SK-N-SH (cell line): ENCODE data around the gene MRGPRE. TPM values are rescaled to one million over a fixed set of nuclear protein-coding genes. Genes with fewer than 3 reads are reported as not detected.

Experiments used
- CTCF ChIA-PET: fragments of 300-600, 350-600 bp; formaldehyde crosslinking; extraction: SDS; loops from one replicate; lab custom pipeline; 2021; lab: Yijun Ruan, JAX
- POLR2A ChIA-PET: fragments of 350-600 bp; sonication (Branson Sonifier 250); formaldehyde crosslinking; extraction: SDS; loops from one replicate; lab custom pipeline; 2020; ENCODE audit warnings: antibody characterized with exemption, inconsistent platforms; lab: Yijun Ruan, JAX
- DNase-seq: peaks from one replicate; pipeline ENCODE4 v3.0.0; 2012
- H2AFZ ChIP-seq: fragments of 200-600 bp; sonication (generic); 2 replicates; pipeline ENCODE4 v1.8.1; 2016; ENCODE audit warnings: antibody characterized with exemption, mild to moderate bottlenecking, low read depth
- H3F3A ChIP-seq: fragments of 200-600 bp; sonication (generic); replicated peaks from 2 replicates; pipeline ENCODE3; 2016; ENCODE audit warnings: antibody characterized with exemption, mild to moderate bottlenecking; ENCODE audit not compliant: insufficient read depth
- H3K27ac ChIP-seq, 2 experiments: fragments of 200-500 bp in 1 of 2; fragments of 200-600 bp in 1 of 2; sonication (Bioruptor generic) in 1 of 2; sonication (generic), shearing (Covaris generic) in 1 of 2; 2 replicates each; pipeline versions ENCODE4 v1.5.1 to v1.6.1; 2014 to 2016; ENCODE audit warnings: low read depth in 2 of 2, inconsistent platforms in 1 of 2, low read length in 1 of 2, mild to moderate bottlenecking in 1 of 2, mixed read lengths in 1 of 2
- H3K27me3 ChIP-seq: fragments of 200-600 bp; sonication (generic), shearing (Covaris generic); 2 replicates; pipeline ENCODE4 v1.6.1; 2016; ENCODE audit warnings: mixed run types; ENCODE audit not compliant: insufficient read depth
- H3K36me3 ChIP-seq, 2 experiments: fragments of 200-500 bp in 1 of 2; fragments of 200-600 bp in 1 of 2; sonication (Bioruptor generic) in 1 of 2; sonication (generic) in 1 of 2; replicated peaks in 1 of 2; 2 replicates each; pipeline versions ENCODE3 to v1.5.1; 2014 to 2016; ENCODE audit warnings: low read length in 1 of 2, mild to moderate bottlenecking in 1 of 2; ENCODE audit not compliant: insufficient read depth in 2 of 2, control insufficient read depth in 1 of 2
- H3K4me1 ChIP-seq, 2 experiments: fragments of 200-500 bp in 1 of 2; fragments of 200-600 bp in 1 of 2; sonication (Bioruptor generic) in 1 of 2; sonication (generic), shearing (Covaris generic) in 1 of 2; 2 replicates each; pipeline versions ENCODE4 v1.5.1 to v1.6.1; 2014 to 2016; ENCODE audit warnings: low read depth in 1 of 2, low read length in 1 of 2, mixed run types in 1 of 2; ENCODE audit not compliant: insufficient read depth in 2 of 2, control insufficient read depth in 1 of 2
- H3K4me2 ChIP-seq: fragments of 200-600 bp; sonication (generic), shearing (Covaris generic); 2 replicates; pipeline ENCODE4 v1.6.1; 2017; ENCODE audit warnings: mixed run types
- H3K4me3 ChIP-seq, 2 experiments: fragments of 200-500 bp in 1 of 2; fragments of 200-600 bp in 1 of 2; sonication (Bioruptor generic) in 1 of 2; sonication (generic), shearing (Covaris generic) in 1 of 2; 2 replicates each; pipeline versions ENCODE4 v1.5.1 to v1.8.1; 2014 to 2016; ENCODE audit warnings: low read depth in 2 of 2, inconsistent platforms in 1 of 2, low read length in 1 of 2, mild to moderate bottlenecking in 1 of 2, mixed read lengths in 1 of 2, moderate library complexity in 1 of 2
- H3K79me2 ChIP-seq: fragments of 200-600 bp; sonication (generic); 2 replicates; pipeline ENCODE4 v1.8.1; 2017; ENCODE audit warnings: mild to moderate bottlenecking; ENCODE audit not compliant: insufficient read depth
- H3K9ac ChIP-seq: fragments of 200-600 bp; sonication (generic); 2 replicates; pipeline ENCODE4 v1.6.1; 2017; ENCODE audit warnings: mixed run types
- H3K9me2 ChIP-seq: fragments of 200-600 bp; sonication (generic); 2 replicates; pipeline ENCODE4 v1.6.1; 2017; ENCODE audit warnings: mixed run types
- H3K9me3 ChIP-seq: fragments of 200-600 bp; sonication (generic); 2 replicates; pipeline ENCODE4 v1.6.1; 2017; ENCODE audit warnings: mixed run types, mild to moderate bottlenecking, moderate library complexity
- H4K20me1 ChIP-seq: fragments of 200-600 bp; sonication (generic); 2 replicates; pipeline ENCODE4 v1.6.1; 2017; ENCODE audit warnings: mild to moderate bottlenecking, mixed run types; ENCODE audit not compliant: insufficient read depth
- ELF1 ChIP-seq: IDR thresholded peaks from 2 replicates; pipeline ENCODE4 v1.4.0; 2012
- EP300 ChIP-seq, 2 experiments: IDR thresholded peaks; 2 replicates each; pipeline versions ENCODE4 v1.4.0 to v1.6.1; 2012; ENCODE audit warnings: borderline replicate concordance in 1 of 2, low read depth in 1 of 2, low read length in 1 of 2
- EZH2phosphoT487 ChIP-seq: fragments of 200-600 bp; sonication (generic); IDR thresholded peaks from 2 replicates; pipeline ENCODE4 v1.6.1; 2017; ENCODE audit warnings: low read depth, mixed run types, mild to moderate bottlenecking, antibody characterized with exemption, moderate library complexity, borderline replicate concordance
- FOXJ3 ChIP-seq: sonication (generic); formaldehyde crosslinking; IDR thresholded peaks from 2 replicates; pipeline ENCODE4 v1.5.1; 2020; ENCODE audit warnings: mild to moderate bottlenecking, missing genetic modification reagents
- FOXM1 ChIP-seq: IDR thresholded peaks from 2 replicates; pipeline ENCODE4 v1.4.0; 2012; ENCODE audit warnings: low read depth, mild to moderate bottlenecking
- GABPA ChIP-seq: IDR thresholded peaks from 2 replicates; pipeline ENCODE4 v1.4.0; 2012; ENCODE audit warnings: low read depth, mild to moderate bottlenecking
- GATA2 ChIP-seq: sonication (generic); formaldehyde crosslinking; IDR thresholded peaks from 2 replicates; pipeline ENCODE4 v1.5.0; 2020; ENCODE audit warnings: mild to moderate bottlenecking, missing genetic modification reagents
- IRF3 ChIP-seq: fragments of 150-350 bp; IDR thresholded peaks from 2 replicates; pipeline ENCODE4 v1.6.1; 2016; ENCODE audit warnings: mild to moderate bottlenecking, low read depth, low read length
- NFIC ChIP-seq: IDR thresholded peaks from 2 replicates; pipeline ENCODE4 v1.4.0; 2012; ENCODE audit warnings: borderline replicate concordance
- POLR2AphosphoS5 ChIP-seq: IDR thresholded peaks from 2 replicates; pipeline ENCODE4 v1.6.1; 2012; ENCODE audit warnings: low read depth, low read length
- RAD21 ChIP-seq: IDR thresholded peaks from 2 replicates; pipeline ENCODE4 v1.6.1; 2012; ENCODE audit warnings: mild to moderate bottlenecking, low read length
- RCOR1 ChIP-seq: fragments of 150-350 bp; IDR thresholded peaks from 2 replicates; pipeline ENCODE4 v1.6.1; 2017; ENCODE audit warnings: antibody characterized with exemption, low read length
- RXRA ChIP-seq: IDR thresholded peaks from 2 replicates; pipeline ENCODE4 v1.4.0; 2012; ENCODE audit warnings: low read depth, mild to moderate bottlenecking, borderline replicate concordance
- SIN3A ChIP-seq: IDR thresholded peaks from 2 replicates; pipeline ENCODE4 v1.6.1; 2012; ENCODE audit warnings: low read depth, mild to moderate bottlenecking, low read length, moderate library complexity, borderline replicate concordance
- SMC3 ChIP-seq: IDR thresholded peaks from 2 replicates; pipeline ENCODE4 v1.6.1; 2012; ENCODE audit warnings: low read depth, low read length, improper control_type of control experiment
- YY1 ChIP-seq: IDR thresholded peaks from 2 replicates; pipeline ENCODE4 v1.4.0; 2012; ENCODE audit warnings: low read depth, mild to moderate bottlenecking
- WGBS: methylation state at CpG from one replicate; pipeline ENCODE4 v1.1.6; 2017; ENCODE audit warnings: low lambda C conversion rate; 5-methylcytosine and 5-hydroxymethylcytosine counted together
- polyA plus RNA-seq, 3 experiments: library from polyadenylated mRNA; depleted of rRNA; stranded (reverse); fragments of >200 nt; gene quantifications; 2 replicates each; pipeline ENCODE4 v1.2.3, GENCODE V29; 2012
- TF ChIP-seq, protein P1 (sequence below): IDR thresholded peaks from 2 replicates; pipeline ENCODE4 v1.4.0; 2012; ENCODE audit warnings: low read depth, borderline replicate concordance
- TF ChIP-seq, protein P2 (sequence below): IDR thresholded peaks from 2 replicates; pipeline ENCODE4 v1.6.1; 2012; ENCODE audit warnings: mild to moderate bottlenecking, low read depth, low read length, moderate library complexity
- TF ChIP-seq, protein P3 (sequence below): IDR thresholded peaks from 2 replicates; pipeline ENCODE4; 2012

MRGPRE gene
- polyA plus RNA-seq, 1 of the 3 experiments (the other 2 are of a cell fraction) = not detected

GRCh38 chr11:3232956-3233355, 739 bp upstream of the MRGPRE start:
- Histone ChIP-seq H3K4me2 (no peak overlapping the region), H3K9me2 (no peaks in the 10 kb centered on the region), H3F3A (no peaks in the 10 kb centered on the region), H3K36me3 (no peaks in the 10 kb centered on the region), H3K4me3 (no peak overlapping the region), H3K79me2 (no peaks in the 10 kb centered on the region), H3K27me3 (no peaks in the 10 kb centered on the region), H3K4me1 (peaks cover 0 to 14% of the 10 kb centered on the region in 2 experiments; a peak in 1 of 4 replicates), H3K9me3 (no peaks in the 10 kb centered on the region)
- ChIA-PET POLR2A (no interaction called here), CTCF (no interaction called here)
- DNase-seq = no peak
- TF ChIP-seq RXRA (no peak), EP300 (IDR thresholded peaks at IDR 0.05; ENCODE audit: borderline replicate concordance in 1 of 2, low read depth in 1 of 2, low read length in 1 of 2) (no peak), ELF1 (no peak), IRF3 (no peak), SMC3 (no peak), YY1 (no peak), NFIC (no peak), SIN3A (no peak)
- TF ChIP-seq, protein P1, sequence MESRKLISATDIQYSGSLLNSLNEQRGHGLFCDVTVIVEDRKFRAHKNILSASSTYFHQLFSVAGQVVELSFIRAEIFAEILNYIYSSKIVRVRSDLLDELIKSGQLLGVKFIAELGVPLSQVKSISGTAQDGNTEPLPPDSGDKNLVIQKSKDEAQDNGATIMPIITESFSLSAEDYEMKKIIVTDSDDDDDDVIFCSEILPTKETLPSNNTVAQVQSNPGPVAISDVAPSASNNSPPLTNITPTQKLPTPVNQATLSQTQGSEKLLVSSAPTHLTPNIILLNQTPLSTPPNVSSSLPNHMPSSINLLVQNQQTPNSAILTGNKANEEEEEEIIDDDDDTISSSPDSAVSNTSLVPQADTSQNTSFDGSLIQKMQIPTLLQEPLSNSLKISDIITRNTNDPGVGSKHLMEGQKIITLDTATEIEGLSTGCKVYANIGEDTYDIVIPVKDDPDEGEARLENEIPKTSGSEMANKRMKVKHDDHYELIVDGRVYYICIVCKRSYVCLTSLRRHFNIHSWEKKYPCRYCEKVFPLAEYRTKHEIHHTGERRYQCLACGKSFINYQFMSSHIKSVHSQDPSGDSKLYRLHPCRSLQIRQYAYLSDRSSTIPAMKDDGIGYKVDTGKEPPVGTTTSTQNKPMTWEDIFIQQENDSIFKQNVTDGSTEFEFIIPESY = no peak
- TF ChIP-seq, all 33 proteins: peak for 0
- Histone ChIP-seq H3K27ac (no peak overlapping the region), H2AFZ (no peak overlapping the region), H3K9ac (no peak overlapping the region), H4K20me1 (no peaks in the 10 kb centered on the region)
- 79% methylated on average over 9 of the region's 21 CpGs for WGBS

- Histone ChIP-seq H3F3A (no peaks in the 10 kb centered on the region), H3K79me2 (no peaks in the 10 kb centered on the region), H3K4me1 (peaks cover 0 to 14% of the 10 kb centered on the region in 2 experiments; a peak in 1 of 4 replicates), H3K27ac (no peak overlapping the region), H3K9ac (no peak overlapping the region), H3K27me3 (no peaks in the 10 kb centered on the region), H3K9me2 (no peaks in the 10 kb centered on the region), H3K4me3 (no peak overlapping the region), H3K36me3 (no peaks in the 10 kb centered on the region), H4K20me1 (no peaks in the 10 kb centered on the region), H2AFZ (no peak overlapping the region), H3K4me2 (no peak overlapping the region), H3K9me3 (no peaks in the 10 kb centered on the region)
- WGBS = 73% methylated on average over 5 of the region's 6 CpGs
- ChIA-PET POLR2A (no interaction called here), CTCF (interaction anchor here (1.0 to 1.5 kb wide), 4 partner anchors 12 to 140 kb away, joined by 3 to 4 read pairs (median 3); no protein-coding TSS in a partner anchor)
- DNase-seq = no peak
- no peak for TF ChIP-seq SIN3A
- TF ChIP-seq EZH2phosphoT487 = no peak
- TF ChIP-seq RCOR1 = no peak
- TF ChIP-seq GATA2 (CRISPR knock-in tag) = no peak
- no peak for TF ChIP-seq RAD21
- no peak for TF ChIP-seq EP300 (IDR thresholded peaks at IDR 0.05; ENCODE audit: borderline replicate concordance in 1 of 2, low read depth in 1 of 2, low read length in 1 of 2)
- TF ChIP-seq NFIC = no peak
- no peak for TF ChIP-seq FOXM1
- TF ChIP-seq, protein P2, sequence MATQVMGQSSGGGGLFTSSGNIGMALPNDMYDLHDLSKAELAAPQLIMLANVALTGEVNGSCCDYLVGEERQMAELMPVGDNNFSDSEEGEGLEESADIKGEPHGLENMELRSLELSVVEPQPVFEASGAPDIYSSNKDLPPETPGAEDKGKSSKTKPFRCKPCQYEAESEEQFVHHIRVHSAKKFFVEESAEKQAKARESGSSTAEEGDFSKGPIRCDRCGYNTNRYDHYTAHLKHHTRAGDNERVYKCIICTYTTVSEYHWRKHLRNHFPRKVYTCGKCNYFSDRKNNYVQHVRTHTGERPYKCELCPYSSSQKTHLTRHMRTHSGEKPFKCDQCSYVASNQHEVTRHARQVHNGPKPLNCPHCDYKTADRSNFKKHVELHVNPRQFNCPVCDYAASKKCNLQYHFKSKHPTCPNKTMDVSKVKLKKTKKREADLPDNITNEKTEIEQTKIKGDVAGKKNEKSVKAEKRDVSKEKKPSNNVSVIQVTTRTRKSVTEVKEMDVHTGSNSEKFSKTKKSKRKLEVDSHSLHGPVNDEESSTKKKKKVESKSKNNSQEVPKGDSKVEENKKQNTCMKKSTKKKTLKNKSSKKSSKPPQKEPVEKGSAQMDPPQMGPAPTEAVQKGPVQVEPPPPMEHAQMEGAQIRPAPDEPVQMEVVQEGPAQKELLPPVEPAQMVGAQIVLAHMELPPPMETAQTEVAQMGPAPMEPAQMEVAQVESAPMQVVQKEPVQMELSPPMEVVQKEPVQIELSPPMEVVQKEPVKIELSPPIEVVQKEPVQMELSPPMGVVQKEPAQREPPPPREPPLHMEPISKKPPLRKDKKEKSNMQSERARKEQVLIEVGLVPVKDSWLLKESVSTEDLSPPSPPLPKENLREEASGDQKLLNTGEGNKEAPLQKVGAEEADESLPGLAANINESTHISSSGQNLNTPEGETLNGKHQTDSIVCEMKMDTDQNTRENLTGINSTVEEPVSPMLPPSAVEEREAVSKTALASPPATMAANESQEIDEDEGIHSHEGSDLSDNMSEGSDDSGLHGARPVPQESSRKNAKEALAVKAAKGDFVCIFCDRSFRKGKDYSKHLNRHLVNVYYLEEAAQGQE = no peak
- TF ChIP-seq POLR2AphosphoS5 = no peak
- TF ChIP-seq GABPA = no peak
- TF ChIP-seq FOXJ3 (CRISPR knock-in tag) = no peak
- TF ChIP-seq, protein P3, sequence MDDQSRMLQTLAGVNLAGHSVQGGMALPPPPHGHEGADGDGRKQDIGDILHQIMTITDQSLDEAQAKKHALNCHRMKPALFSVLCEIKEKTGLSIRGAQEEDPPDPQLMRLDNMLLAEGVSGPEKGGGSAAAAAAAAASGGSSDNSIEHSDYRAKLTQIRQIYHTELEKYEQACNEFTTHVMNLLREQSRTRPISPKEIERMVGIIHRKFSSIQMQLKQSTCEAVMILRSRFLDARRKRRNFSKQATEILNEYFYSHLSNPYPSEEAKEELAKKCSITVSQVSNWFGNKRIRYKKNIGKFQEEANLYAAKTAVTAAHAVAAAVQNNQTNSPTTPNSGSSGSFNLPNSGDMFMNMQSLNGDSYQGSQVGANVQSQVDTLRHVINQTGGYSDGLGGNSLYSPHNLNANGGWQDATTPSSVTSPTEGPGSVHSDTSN = no peak
Measured at GRCh38 chr11:3231550-3231850, 717 bp downstream of the MRGPRE start.
